Stimulated activated CD4-positive, alpha-beta T cell treated with anti-CD3 and anti-CD28 coated beads, Interleukin-1b, Interleukin-23, amount 100 ng/mL, for 24 hours (primary cell): ENCODE results near the gene MRPL1.
A peak's percentile ranks its signal among the peaks of the same experiment; 100 is the strongest.
"Not testable (repeated sequence)": the region's sequence is repeated elsewhere in the genome, so short reads cannot be mapped to it uniquely, and the experiment has no call there.

Experiments used
- DNase-seq, 4 experiments: peaks; one replicate each; pipeline ENCODE4 v3.0.0-alpha.2; 2020; ENCODE audit warnings: low read depth in 4 of 4, low spot score in 1 of 4

Gene MRPL1

GRCh38 chr4:77849278-77849965 is 13.2 kb upstream of the MRPL1 start:
- no peak for DNase-seq

- DNase-seq = peak in 1 of 4 experiments; percentile 27
Observed at GRCh38 chr4:77852892-77853495, 9.6 kb upstream of the MRPL1 start.

- DNase-seq = no peak
Observed at GRCh38 chr4:77854431-77855111, 8.1 kb upstream of the MRPL1 start.

GRCh38 chr4:77856152-77856551 is 6.5 kb upstream of the MRPL1 start:
- no peak for DNase-seq

GRCh38 chr4:77859256-77859655 is 3.4 kb upstream of the MRPL1 start:
- no peak for DNase-seq

GRCh38 chr4:77861495-77861894 is 1.1 kb upstream of the MRPL1 start:
- no peak for DNase-seq

GRCh38 chr4:77863341-77863740 is 711 bp downstream of the MRPL1 start:
- not testable (repeated sequence) for DNase-seq

- no peak for DNase-seq
Observed at GRCh38 chr4:77865259-77865658, 2.6 kb downstream of the MRPL1 start.

GRCh38 chr4:77872723-77873445 is 10.3 kb downstream of the MRPL1 start:
- no peak for DNase-seq

- no peak for DNase-seq
Observed at GRCh38 chr4:77877167-77877566, 14.5 kb downstream of the MRPL1 start.

- no peak for DNase-seq
Observed at GRCh38 chr4:77877771-77878565, 15.3 kb downstream of the MRPL1 start.

- DNase-seq = no peak
Observed at GRCh38 chr4:77880784-77881183, 18.2 kb downstream of the MRPL1 start.

- no peak for DNase-seq
Observed at GRCh38 chr4:77881460-77882295, 19.0 kb downstream of the MRPL1 start.

- DNase-seq = no peak
Observed at GRCh38 chr4:77893451-77893850, 30.8 kb downstream of the MRPL1 start.

GRCh38 chr4:77899607-77900006 is 37.0 kb downstream of the MRPL1 start:
- DNase-seq = no peak

GRCh38 chr4:77903186-77903585 is 40.6 kb downstream of the MRPL1 start:
- no peak for DNase-seq

- DNase-seq = no peak
Observed at GRCh38 chr4:77905651-77906263, 43.1 kb downstream of the MRPL1 start.

- no peak for DNase-seq
Observed at GRCh38 chr4:77910676-77911075, 48.0 kb downstream of the MRPL1 start.

GRCh38 chr4:77911091-77911490 is 48.5 kb downstream of the MRPL1 start:
- DNase-seq = no peak
